Measurements from ENCODE around the gene CHST2. TPM values are rescaled to one million over a fixed set of nuclear protein-coding genes. Genes with fewer than 3 reads are reported as not detected.
A peak's percentile ranks its signal among the peaks of the same experiment; 100 is the strongest.
"Not testable (repeated sequence)": the region's sequence is repeated elsewhere in the genome, so short reads cannot be mapped to it uniquely, and the experiment has no call there.

Gene CHST2
- total RNA-seq, 6 donors from 2014 or later: 2.1 to 12.8 (median 11.7) TPM

GRCh38 chr3:143160437-143160836 is 40.9 kb downstream of the CHST2 start:
- 83 to 86% methylated on average over 11 of the region's 11 CpGs for WGBS, 2 donors
- ATAC-seq (ENCODE audit: low FRiP score in 2 of 2) (no peak), DNase-seq (no peak)
- Histone ChIP-seq H3K27me3 (no peaks in the 10 kb centered on the region), H3K9me3 (no peaks in the 10 kb centered on the region), H3K4me1 (peaks cover 0 to 8% (median 4%) of the 10 kb centered on the region in 4 donors), H3K4me3 (no peak overlapping the region), H3K27ac (no peak overlapping the region), H3K36me3 (no peaks in the 10 kb centered on the region)
- no peak for TF ChIP-seq CTCF (IDR thresholded peaks at IDR 0.05)
- no peak for TF ChIP-seq POLR2AphosphoS5 (IDR thresholded peaks at IDR 0.05)
- no peak for TF ChIP-seq POLR2A (IDR thresholded peaks at IDR 0.05)
- no peak for TF ChIP-seq EP300 (IDR thresholded peaks at IDR 0.05)

GRCh38 chr3:143163562-143164100 is 44.1 kb downstream of the CHST2 start:
- no peaks in the 10 kb centered on the region for H3K27me3 ChIP-seq
- H3K9me3 ChIP-seq: no peaks in the 10 kb centered on the region
- no peak for TF ChIP-seq POLR2AphosphoS5 (IDR thresholded peaks at IDR 0.05)
- TF ChIP-seq CTCF (IDR thresholded peaks at IDR 0.05): no peak
- no peak for TF ChIP-seq EP300 (IDR thresholded peaks at IDR 0.05)
- no peak for TF ChIP-seq POLR2A (IDR thresholded peaks at IDR 0.05)
- no peak overlapping the region for H3K4me3 ChIP-seq
- WGBS, 2 donors: 66 to 70% methylated on average over 3 of the region's 3 CpGs
- no peak overlapping the region for H3K27ac ChIP-seq
- ATAC-seq (ENCODE audit: low FRiP score in 2 of 2) (no peak), DNase-seq (no peak)
- H3K36me3 ChIP-seq: no peaks in the 10 kb centered on the region
- H3K4me1 ChIP-seq: peaks cover 0 to 8% (median 5%) of the 10 kb centered on the region in 4 donors

GRCh38 chr3:143165211-143165610 is 45.6 kb downstream of the CHST2 start:
- H3K4me1 ChIP-seq: peaks cover 0 to 11% (median 5%) of the 10 kb centered on the region in 4 donors
- ATAC-seq (ENCODE audit: low FRiP score in 2 of 2) (no peak), DNase-seq (no peak)
- H3K27ac ChIP-seq: peak overlapping the region; percentile 11 to 62 (median 45)
- H3K4me3 ChIP-seq: no peak overlapping the region
- TF ChIP-seq EP300 (IDR thresholded peaks at IDR 0.05) (no peak), POLR2A (IDR thresholded peaks at IDR 0.05) (no peak)
- no peaks in the 10 kb centered on the region for H3K9me3 ChIP-seq
- no peaks in the 10 kb centered on the region for H3K27me3 ChIP-seq
- 83 to 93% methylated on average over 1 of the region's 1 CpG for WGBS, 2 donors
- no peaks in the 10 kb centered on the region for H3K36me3 ChIP-seq

GRCh38 chr3:143165612-143166285 is 46.2 kb downstream of the CHST2 start:
- H3K36me3 ChIP-seq, DNase-seq, H3K27me3 ChIP-seq, H3K9me3 ChIP-seq, H3K4me3 ChIP-seq: not testable (repeated sequence)
- Histone ChIP-seq H3K4me1 (peaks cover 0 to 13% (median 8%) of the 10 kb centered on the region in 4 donors), H3K27ac (peak overlapping the region; percentile 11 to 62 (median 45))
- peak in 1 of 2 donors; percentile 70 for ATAC-seq (ENCODE audit: low FRiP score in 2 of 2)
- whole genome bisulfite sequencing, 2 donors: 74 to 92% methylated on average over 4 to 5 of the region's 5 CpGs

GRCh38 chr3:143166376-143166775 is 46.8 kb downstream of the CHST2 start:
- H3K4me3 ChIP-seq: no peak overlapping the region
- H3K27ac ChIP-seq: no peak overlapping the region
- no peaks in the 10 kb centered on the region for H3K9me3 ChIP-seq
- TF ChIP-seq POLR2AphosphoS5 (IDR thresholded peaks at IDR 0.05): no peak
- TF ChIP-seq POLR2A (IDR thresholded peaks at IDR 0.05): no peak
- no peak for TF ChIP-seq EP300 (IDR thresholded peaks at IDR 0.05)
- no peak for TF ChIP-seq CTCF (IDR thresholded peaks at IDR 0.05)
- no peak for DNase-seq
- peaks cover 0 to 15% (median 13%) of the 10 kb centered on the region in 4 donors for H3K4me1 ChIP-seq
- no peaks in the 10 kb centered on the region for H3K27me3 ChIP-seq
- ATAC-seq (ENCODE audit: low FRiP score in 2 of 2): no peak
- H3K36me3 ChIP-seq: no peaks in the 10 kb centered on the region
- WGBS, 2 donors: 92 to 97% methylated on average over 3 of the region's 3 CpGs
